NB4 (cell line): ENCODE results near the gene RMP24.

ENCODE experiments used
- MYC ChIP-seq: IDR thresholded peaks from 2 replicates; pipeline ENCODE4 v1.6.1; 2011; ENCODE audit warnings: low read depth, low read length
- POLR2A ChIP-seq: IDR thresholded peaks from 2 replicates; pipeline ENCODE4 v1.6.1; 2011; ENCODE audit warnings: mild to moderate bottlenecking; ENCODE audit not compliant: insufficient read length; ENCODE audit errors: extremely low read depth
- TF ChIP-seq, protein P1 (sequence below): IDR thresholded peaks from one replicate; pipeline ENCODE4 v1.5.1; 2012; ENCODE audit warnings: low read depth, low read length

DNA sequence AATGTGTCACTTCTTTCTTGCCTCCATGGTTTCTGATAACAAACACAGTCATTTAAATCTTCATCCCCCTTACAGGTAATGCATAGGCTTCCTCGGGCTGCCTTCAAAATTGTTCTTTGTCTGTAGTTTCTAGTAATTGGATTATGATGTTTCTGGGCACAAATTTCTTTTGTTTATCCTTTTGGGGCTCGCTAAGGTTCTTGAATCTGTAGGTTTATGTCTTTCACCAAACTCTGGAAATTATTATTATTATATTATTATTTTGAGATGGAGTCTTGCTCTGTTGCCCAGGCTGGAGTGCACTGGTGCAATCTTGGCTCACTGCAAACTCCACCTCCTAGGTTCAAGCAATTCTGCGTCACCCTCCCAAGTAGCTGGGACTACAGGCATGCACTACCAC lies 16.3 kb upstream of the RMP24 start:
- TF ChIP-seq, protein P1, sequence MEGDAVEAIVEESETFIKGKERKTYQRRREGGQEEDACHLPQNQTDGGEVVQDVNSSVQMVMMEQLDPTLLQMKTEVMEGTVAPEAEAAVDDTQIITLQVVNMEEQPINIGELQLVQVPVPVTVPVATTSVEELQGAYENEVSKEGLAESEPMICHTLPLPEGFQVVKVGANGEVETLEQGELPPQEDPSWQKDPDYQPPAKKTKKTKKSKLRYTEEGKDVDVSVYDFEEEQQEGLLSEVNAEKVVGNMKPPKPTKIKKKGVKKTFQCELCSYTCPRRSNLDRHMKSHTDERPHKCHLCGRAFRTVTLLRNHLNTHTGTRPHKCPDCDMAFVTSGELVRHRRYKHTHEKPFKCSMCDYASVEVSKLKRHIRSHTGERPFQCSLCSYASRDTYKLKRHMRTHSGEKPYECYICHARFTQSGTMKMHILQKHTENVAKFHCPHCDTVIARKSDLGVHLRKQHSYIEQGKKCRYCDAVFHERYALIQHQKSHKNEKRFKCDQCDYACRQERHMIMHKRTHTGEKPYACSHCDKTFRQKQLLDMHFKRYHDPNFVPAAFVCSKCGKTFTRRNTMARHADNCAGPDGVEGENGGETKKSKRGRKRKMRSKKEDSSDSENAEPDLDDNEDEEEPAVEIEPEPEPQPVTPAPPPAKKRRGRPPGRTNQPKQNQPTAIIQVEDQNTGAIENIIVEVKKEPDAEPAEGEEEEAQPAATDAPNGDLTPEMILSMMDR = no peak
- TF ChIP-seq POLR2A = no peak
- TF ChIP-seq MYC = no peak
